Caco-2 (cell line): ENCODE data around the gene PAK6. TPM values are rescaled to one million over a fixed set of nuclear protein-coding genes. Genes with fewer than 3 reads are reported as not detected.

Experiments used
- BruUV-seq: library from RNA; stranded (reverse); fragments of 400-500 nt; replicated peaks from 2 replicates; lab custom pipeline; 2021; lab: Mats Ljungman, UMichigan
- CTCF ChIA-PET: fragments of 300-600 bp; sonication (Branson Sonifier 250); formaldehyde crosslinking; loops from one replicate; lab custom pipeline; 2022; ENCODE audit warnings: antibody characterized with exemption; lab: Charles Lee
- POLR2A ChIA-PET: fragments of 300-600 bp; sonication (Branson Sonifier 250); formaldehyde crosslinking; loops from one replicate; lab custom pipeline; 2022; ENCODE audit warnings: antibody characterized with exemption; lab: Charles Lee
- DNase-seq, 2 experiments: peaks; one replicate each; pipeline versions ENCODE4 v3.0.0 to v3.0.0-alpha.2; 2020 to 2022
- H3K27me3 ChIP-seq: replicated peaks from 2 replicates; pipeline ENCODE4 v1.6.0; 2011; ENCODE audit warnings: low read length; ENCODE audit not compliant: control insufficient read depth, insufficient read depth
- H3K36me3 ChIP-seq: 2 replicates; pipeline ENCODE4 v1.5.1; 2011; ENCODE audit warnings: low read length; ENCODE audit not compliant: control insufficient read depth, insufficient read depth
- H3K4me1 ChIP-seq: fragments of 250-450 bp; sonication (Bioruptor Pico); 2 replicates; pipeline ENCODE4 v1.5.1; 2020; ENCODE audit warnings: mild to moderate bottlenecking
- H3K4me3 ChIP-seq: 2 replicates; pipeline ENCODE4 v1.5.1; 2011; ENCODE audit warnings: low read depth, mild to moderate bottlenecking, control low read depth, low read length
- H3K9me3 ChIP-seq: fragments of 250-450 bp; sonication (Bioruptor Pico); 2 replicates; pipeline ENCODE4 v1.5.1; 2020; ENCODE audit warnings: mild to moderate bottlenecking, moderate library complexity
- H3K27ac Mint-ChIP-seq: one replicate; pipeline ENCODE4 v1.8.0; 2022; ENCODE audit warnings: mixed read lengths; ENCODE audit not compliant: unreplicated experiment
- H3K27me3 Mint-ChIP-seq: one replicate; pipeline ENCODE4 v1.8.0; 2022; ENCODE audit warnings: mixed read lengths; ENCODE audit not compliant: insufficient read depth, unreplicated experiment
- H3K36me3 Mint-ChIP-seq: one replicate; pipeline ENCODE4 v1.8.0; 2022; ENCODE audit warnings: mild to moderate bottlenecking, mixed read lengths; ENCODE audit not compliant: insufficient read depth, unreplicated experiment
- H3K4me1 Mint-ChIP-seq: one replicate; pipeline ENCODE4 v1.8.0; 2022; ENCODE audit warnings: low read depth, mixed read lengths; ENCODE audit not compliant: unreplicated experiment
- H3K4me3 Mint-ChIP-seq: one replicate; pipeline ENCODE4 v1.8.0; 2022; ENCODE audit warnings: mild to moderate bottlenecking, moderate library complexity, mixed read lengths; ENCODE audit not compliant: unreplicated experiment
- H3K9me3 Mint-ChIP-seq: one replicate; pipeline ENCODE4 v1.8.0; 2022; ENCODE audit warnings: mixed read lengths; ENCODE audit not compliant: unreplicated experiment
- intact Hi-C: fragments of 100-400 bp; cut with micrococcal nuclease; formaldehyde crosslinking; loops from one replicate; pipeline ENCODE4 v1.10.0; 2022; ENCODE audit not compliant: unreplicated experiment
- total RNA-seq: library from RNA; stranded (reverse); gene quantifications from 2 replicates; pipeline ENCODE4 v1.2.3, GENCODE V29; 2022
- TF ChIP-seq, protein P1 (sequence below), 2 experiments: fragments of 200-600 bp in 1 of 2; IDR thresholded peaks; 1 replicate in 1 of 2; 2 replicates in 1 of 2; pipeline versions ENCODE4 v1.5.1 to v1.8.0; 2011 to 2022; ENCODE audit warnings: antibody characterized with exemption in 1 of 2, control low read depth in 1 of 2, inconsistent platforms in 1 of 2, low read depth in 1 of 2, low read length in 1 of 2, mild to moderate bottlenecking in 1 of 2, moderate library complexity in 1 of 2; ENCODE audit not compliant: insufficient read depth in 1 of 2, severe bottlenecking in 1 of 2, unreplicated experiment in 1 of 2

PAK6 gene
- total RNA-seq, 1 experiment from 2014 or later = 20.7 TPM

DNA sequence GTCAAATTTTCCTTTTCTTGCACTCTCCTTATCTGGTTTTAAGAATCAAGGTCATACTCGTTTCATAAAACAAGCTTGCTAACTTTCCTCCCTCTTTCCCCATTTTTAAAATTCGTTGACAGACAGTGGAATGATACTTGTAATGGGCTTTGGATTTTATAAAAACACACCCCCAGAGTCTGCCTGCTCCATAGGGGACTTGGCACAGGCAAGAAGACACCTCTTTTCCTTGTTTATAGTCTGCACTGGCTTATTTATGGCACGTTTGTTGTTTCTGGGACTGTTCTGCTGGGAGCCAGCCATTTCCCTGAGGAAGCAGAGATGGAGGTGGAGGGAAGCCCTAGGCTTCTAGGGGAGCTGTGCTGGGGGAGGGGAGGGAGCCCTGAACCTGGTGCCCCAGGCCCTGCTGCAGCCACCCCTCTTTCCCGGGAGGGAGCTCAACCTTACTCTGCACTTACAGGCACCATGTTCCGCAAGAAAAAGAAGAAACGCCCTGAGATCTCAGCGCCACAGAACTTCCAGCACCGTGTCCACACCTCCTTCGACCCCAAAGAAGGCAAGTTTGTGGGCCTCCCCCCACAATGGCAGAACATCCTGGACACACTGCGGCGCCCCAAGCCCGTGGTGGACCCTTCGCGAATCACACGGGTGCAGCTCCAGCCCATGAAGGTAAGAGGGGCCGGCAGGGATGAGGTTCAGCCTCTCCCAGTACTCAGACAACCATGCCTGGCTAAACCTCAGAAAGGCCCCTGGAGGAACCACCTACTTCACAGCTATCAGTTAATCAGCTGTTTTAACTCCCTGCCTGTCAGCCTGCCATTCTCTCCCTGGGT lies 25.7 kb downstream of the PAK6 start:
- H3K4me3 ChIP-seq = no peak overlapping the region
- Mint-ChIP-seq H3K4me1 (no peaks in the 10 kb centered on the region), H3K27ac (no peak overlapping the region), H3K9me3 (no peaks in the 10 kb centered on the region), H3K27me3 (no peaks in the 10 kb centered on the region), H3K4me3 (no peak overlapping the region), H3K36me3 (no peaks in the 10 kb centered on the region)
- intact Hi-C loops = no loop called here
- H3K4me1 ChIP-seq = no peaks in the 10 kb centered on the region
- DNase-seq = no peak
- ChIA-PET CTCF (interaction anchor here (1.0 to 1.8 kb wide), 3 partner anchors 10 to 47 kb away, joined by 3 to 12 read pairs (median 4); no protein-coding TSS in a partner anchor), POLR2A (no interaction called here)
- no TSS peak for BruUV-seq
- H3K9me3 ChIP-seq = no peaks in the 10 kb centered on the region
- TF ChIP-seq, protein P1, sequence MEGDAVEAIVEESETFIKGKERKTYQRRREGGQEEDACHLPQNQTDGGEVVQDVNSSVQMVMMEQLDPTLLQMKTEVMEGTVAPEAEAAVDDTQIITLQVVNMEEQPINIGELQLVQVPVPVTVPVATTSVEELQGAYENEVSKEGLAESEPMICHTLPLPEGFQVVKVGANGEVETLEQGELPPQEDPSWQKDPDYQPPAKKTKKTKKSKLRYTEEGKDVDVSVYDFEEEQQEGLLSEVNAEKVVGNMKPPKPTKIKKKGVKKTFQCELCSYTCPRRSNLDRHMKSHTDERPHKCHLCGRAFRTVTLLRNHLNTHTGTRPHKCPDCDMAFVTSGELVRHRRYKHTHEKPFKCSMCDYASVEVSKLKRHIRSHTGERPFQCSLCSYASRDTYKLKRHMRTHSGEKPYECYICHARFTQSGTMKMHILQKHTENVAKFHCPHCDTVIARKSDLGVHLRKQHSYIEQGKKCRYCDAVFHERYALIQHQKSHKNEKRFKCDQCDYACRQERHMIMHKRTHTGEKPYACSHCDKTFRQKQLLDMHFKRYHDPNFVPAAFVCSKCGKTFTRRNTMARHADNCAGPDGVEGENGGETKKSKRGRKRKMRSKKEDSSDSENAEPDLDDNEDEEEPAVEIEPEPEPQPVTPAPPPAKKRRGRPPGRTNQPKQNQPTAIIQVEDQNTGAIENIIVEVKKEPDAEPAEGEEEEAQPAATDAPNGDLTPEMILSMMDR (IDR thresholded peaks at IDR 0.05; ENCODE audit: insufficient read depth in 1 of 2, low read depth in 1 of 2, low read length in 1 of 2, severe bottlenecking in 1 of 2, unreplicated experiment in 1 of 2) = no peak
- H3K27me3 ChIP-seq = no peaks in the 10 kb centered on the region
- no peaks in the 10 kb centered on the region; the same call in 1 of the 2 replicates for H3K36me3 ChIP-seq

DNA sequence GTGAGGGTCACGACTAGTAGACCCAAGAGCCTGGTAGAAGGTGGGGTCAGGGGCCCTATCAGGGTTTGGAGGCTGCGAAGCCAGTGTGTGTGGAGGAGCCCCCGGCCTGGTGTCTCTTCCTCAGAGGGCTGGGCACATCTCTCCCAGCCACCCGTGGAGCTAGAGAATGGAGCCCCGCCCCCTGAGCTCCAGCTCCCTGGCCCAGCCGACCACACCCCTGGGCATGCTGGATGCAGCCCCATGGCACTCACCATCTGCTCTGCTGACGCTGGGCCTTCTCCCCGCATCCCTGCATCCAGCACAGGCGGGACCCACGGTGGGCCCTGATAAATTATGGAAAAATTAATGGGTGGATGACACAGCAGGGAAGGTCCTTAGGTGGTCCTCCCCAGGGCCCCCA lies 26.5 kb downstream of the PAK6 start:
- no peaks in the 10 kb centered on the region for H3K9me3 Mint-ChIP-seq
- DNase-seq = no peak
- Histone ChIP-seq H3K4me3 (no peak overlapping the region), H3K36me3 (no peaks in the 10 kb centered on the region; the same call in 1 of the 2 replicates), H3K27me3 (no peaks in the 10 kb centered on the region), H3K9me3 (no peaks in the 10 kb centered on the region), H3K4me1 (no peaks in the 10 kb centered on the region)
- H3K36me3 Mint-ChIP-seq = no peaks in the 10 kb centered on the region
- BruUV-seq = no TSS peak
- intact Hi-C loops = no loop called here
- ChIA-PET CTCF (interaction anchor here (1.0 to 1.4 kb wide), 2 partner anchors 14 to 48 kb away, joined by 3 to 4 read pairs; no protein-coding TSS in a partner anchor), POLR2A (no interaction called here)
- TF ChIP-seq, protein P1 (IDR thresholded peaks at IDR 0.05; ENCODE audit: insufficient read depth in 1 of 2, low read depth in 1 of 2, low read length in 1 of 2, severe bottlenecking in 1 of 2, unreplicated experiment in 1 of 2) = no peak
- H3K27ac Mint-ChIP-seq = no peak overlapping the region
- no peaks in the 10 kb centered on the region for H3K4me1 Mint-ChIP-seq
- H3K4me3 Mint-ChIP-seq = no peak overlapping the region
- no peaks in the 10 kb centered on the region for H3K27me3 Mint-ChIP-seq

DNA sequence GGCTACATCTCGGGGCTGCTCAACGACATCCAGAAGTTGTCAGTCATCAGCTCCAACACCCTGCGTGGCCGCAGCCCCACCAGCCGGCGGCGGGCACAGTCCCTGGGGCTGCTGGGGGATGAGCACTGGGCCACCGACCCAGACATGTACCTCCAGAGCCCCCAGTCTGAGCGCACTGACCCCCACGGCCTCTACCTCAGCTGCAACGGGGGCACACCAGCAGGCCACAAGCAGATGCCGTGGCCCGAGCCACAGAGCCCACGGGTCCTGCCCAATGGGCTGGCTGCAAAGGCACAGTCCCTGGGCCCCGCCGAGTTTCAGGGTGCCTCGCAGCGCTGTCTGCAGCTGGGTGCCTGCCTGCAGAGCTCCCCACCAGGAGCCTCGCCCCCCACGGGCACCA lies 27.0 kb downstream of the PAK6 start:
- H3K27me3 Mint-ChIP-seq = no peaks in the 10 kb centered on the region
- intact Hi-C loops = no loop called here
- ChIA-PET POLR2A (no interaction called here), CTCF (no interaction called here)
- TF ChIP-seq, protein P1 (IDR thresholded peaks at IDR 0.05; ENCODE audit: insufficient read depth in 1 of 2, low read depth in 1 of 2, low read length in 1 of 2, severe bottlenecking in 1 of 2, unreplicated experiment in 1 of 2) = no peak
- H3K4me3 ChIP-seq = no peak overlapping the region
- H3K36me3 ChIP-seq = no peaks in the 10 kb centered on the region; the same call in 1 of the 2 replicates
- no peaks in the 10 kb centered on the region for H3K4me1 Mint-ChIP-seq
- no peak overlapping the region for H3K4me3 Mint-ChIP-seq
- no peaks in the 10 kb centered on the region for H3K4me1 ChIP-seq
- no peaks in the 10 kb centered on the region for H3K27me3 ChIP-seq
- H3K9me3 Mint-ChIP-seq = no peaks in the 10 kb centered on the region
- H3K27ac Mint-ChIP-seq = no peak overlapping the region
- DNase-seq = no peak
- no TSS peak for BruUV-seq
- H3K36me3 Mint-ChIP-seq = no peaks in the 10 kb centered on the region
- H3K9me3 ChIP-seq = no peaks in the 10 kb centered on the region
